Cerebellar cortex (tissue), 1 donor: ENCODE results near the gene CD33.
"Not testable (repeated sequence)": the region's sequence is repeated elsewhere in the genome, so short reads cannot be mapped to it uniquely, and the experiment has no call there.

ENCODE experiments used
- DNase-seq: peaks from one replicate; pipeline ENCODE4 v3.0.0-alpha.2; 2015; ENCODE audit warnings: low spot score

CD33 gene

GRCh38 chr19:51224898-51225393 is at the start of gene CD33:
Gene CD33 (plus strand): TSS chr19:51225080. CDS start chr19:51225119, 39 bp downstream.
- not testable (repeated sequence) for DNase-seq

- DNase-seq: peak; percentile 36
These were observed 45.6 kb upstream of the CD33 start for GRCh38 chr19:51179256-51179655.

- no peak for DNase-seq
These were observed 43.4 kb upstream of the CD33 start for GRCh38 chr19:51181377-51181912.

- peak; percentile 25 for DNase-seq
These were observed 42.9 kb upstream of the CD33 start for GRCh38 chr19:51181913-51182419.

- no peak for DNase-seq
These were observed 41.3 kb upstream of the CD33 start for GRCh38 chr19:51183629-51184028.

GRCh38 chr19:51185069-51185867 is 39.6 kb upstream of the CD33 start:
- no peak for DNase-seq

GRCh38 chr19:51185868-51186215 is 39.0 kb upstream of the CD33 start:
- no peak for DNase-seq

- DNase-seq: no peak
These were observed 38.6 kb upstream of the CD33 start for GRCh38 chr19:51186323-51186722.

- DNase-seq: no peak
These were observed 37.3 kb upstream of the CD33 start for GRCh38 chr19:51187395-51188226.

- no peak for DNase-seq
These were observed 36.7 kb upstream of the CD33 start for GRCh38 chr19:51188227-51188559.

GRCh38 chr19:51192689-51193088 is 32.2 kb upstream of the CD33 start:
- DNase-seq: no peak

- no peak for DNase-seq
These were observed 30.2 kb upstream of the CD33 start for GRCh38 chr19:51194527-51195315.

- no peak for DNase-seq
These were observed 29.6 kb upstream of the CD33 start for GRCh38 chr19:51195316-51195586.

- DNase-seq: no peak
These were observed 29.3 kb upstream of the CD33 start for GRCh38 chr19:51195616-51196015.

- DNase-seq: no peak
These were observed 28.7 kb upstream of the CD33 start for GRCh38 chr19:51196181-51196580.

GRCh38 chr19:51198641-51199040 is 26.2 kb upstream of the CD33 start:
- DNase-seq: no peak

- DNase-seq: no peak
These were observed 24.7 kb upstream of the CD33 start for GRCh38 chr19:51200071-51200666.

GRCh38 chr19:51201712-51202111 is 23.2 kb upstream of the CD33 start:
- DNase-seq: no peak

GRCh38 chr19:51203916-51204315 is 21.0 kb upstream of the CD33 start:
- no peak for DNase-seq

- no peak for DNase-seq
These were observed 20.6 kb upstream of the CD33 start for GRCh38 chr19:51204321-51204720.

- DNase-seq: no peak
These were observed 17.1 kb upstream of the CD33 start for GRCh38 chr19:51207747-51208146.
